CD4-positive, alpha-beta T cell treated with Interleukin-12 subunit alpha and Interleukin-12 subunit beta, for 1 hour (primary cell): ENCODE measurements around the gene NAA20.
A peak's percentile ranks its signal among the peaks of the same experiment; 100 is the strongest.

Source experiments
- DNase-seq: peaks from one replicate; pipeline ENCODE4 v3.0.0-alpha.2; 2020

Gene NAA20

GRCh38 chr20:20017001-20017843 is at the start of gene NAA20:
Gene NAA20, plus strand, starts transcription at chr20:20017362. Its CDS starts 35 bp downstream, at chr20:20017397.
- peak; percentile 91 for DNase-seq

GRCh38 chr20:19967445-19967844 is 49.7 kb upstream of the NAA20 start:
- DNase-seq = no peak

GRCh38 chr20:19968028-19968427 is 49.1 kb upstream of the NAA20 start:
- DNase-seq = no peak

GRCh38 chr20:19968466-19969073 is 48.6 kb upstream of the NAA20 start:
- DNase-seq = peak; percentile 41

- DNase-seq = no peak
These were observed 48.1 kb upstream of the NAA20 start for GRCh38 chr20:19969106-19969505.

- no peak for DNase-seq
These were observed 47.5 kb upstream of the NAA20 start for GRCh38 chr20:19969507-19970255.

GRCh38 chr20:19970256-19970765 is 46.9 kb upstream of the NAA20 start:
- no peak for DNase-seq

- no peak for DNase-seq
These were observed 46.0 kb upstream of the NAA20 start for GRCh38 chr20:19971116-19971515.

GRCh38 chr20:19973961-19974629 is 43.1 kb upstream of the NAA20 start:
- no peak for DNase-seq

- no peak for DNase-seq
These were observed 42.3 kb upstream of the NAA20 start for GRCh38 chr20:19974630-19975435.

- DNase-seq = no peak
These were observed 41.7 kb upstream of the NAA20 start for GRCh38 chr20:19975436-19975799.

GRCh38 chr20:19975901-19976300 is 41.3 kb upstream of the NAA20 start:
- no peak for DNase-seq

GRCh38 chr20:19976595-19977372 is 40.4 kb upstream of the NAA20 start:
- peak; percentile 16 for DNase-seq

GRCh38 chr20:19977373-19977770 is 39.8 kb upstream of the NAA20 start:
- no peak for DNase-seq

GRCh38 chr20:19978511-19979210 is 38.5 kb upstream of the NAA20 start:
- no peak for DNase-seq

GRCh38 chr20:19981031-19981451 is 36.1 kb upstream of the NAA20 start:
- no peak for DNase-seq

GRCh38 chr20:19986419-19986818 is 30.7 kb upstream of the NAA20 start:
- DNase-seq = no peak

- no peak for DNase-seq
These were observed 30.1 kb upstream of the NAA20 start for GRCh38 chr20:19987046-19987445.

GRCh38 chr20:19990850-19991249 is 26.3 kb upstream of the NAA20 start:
- no peak for DNase-seq

GRCh38 chr20:19991308-19991707 is 25.9 kb upstream of the NAA20 start:
- DNase-seq = no peak

- DNase-seq = no peak
These were observed 25.3 kb upstream of the NAA20 start for GRCh38 chr20:19991854-19992253.
